PC-3 (cell line): ENCODE data around the gene SOX4. TPM values are rescaled to one million over a fixed set of nuclear protein-coding genes. Genes with fewer than 3 reads are reported as not detected.

Experiments used
- ATAC-seq: fragments of 200-7000 bp; cut with Tn5 transposase; 2 replicates; pipeline ENCODE4 v1.9.1; 2020; ENCODE audit warnings: mild to moderate bottlenecking, moderate library complexity
- BruUV-seq: library from RNA; stranded (reverse); fragments of 400-500 nt; replicated peaks from 2 replicates; lab custom pipeline; 2021; lab: Mats Ljungman, UMichigan
- CTCF ChIA-PET: fragments of 300-600 bp; sonication (Branson Sonifier 250); formaldehyde crosslinking; loops from one replicate; lab custom pipeline; 2022; ENCODE audit warnings: antibody characterized with exemption; lab: Charles Lee
- POLR2A ChIA-PET: fragments of 300-600 bp; sonication (Branson Sonifier 250); formaldehyde crosslinking; loops from one replicate; lab custom pipeline; 2022; ENCODE audit warnings: antibody characterized with exemption; ENCODE audit not compliant: unreplicated experiment; lab: Charles Lee
- DNase-seq: peaks from one replicate; pipeline ENCODE4 v3.0.0-alpha.2; 2015
- H2AFZ ChIP-seq: fragments of 300-600 bp; sonication (generic); 2 replicates; pipeline ENCODE4 v1.6.0; 2016; ENCODE audit warnings: antibody characterized with exemption, low read length
- H3F3A ChIP-seq: fragments of 300-600 bp; sonication (generic); one replicate; pipeline ENCODE4 v1.6.0; 2017; ENCODE audit warnings: antibody characterized with exemption, low read length, control low read depth, mild to moderate bottlenecking; ENCODE audit not compliant: unreplicated experiment
- H3K27ac ChIP-seq: fragments of 300-600 bp; sonication (generic); 2 replicates; pipeline ENCODE4 v1.5.1; 2016; ENCODE audit warnings: mild to moderate bottlenecking, low read length
- H3K27me3 ChIP-seq: fragments of 300-600 bp; sonication (generic); 2 replicates; pipeline ENCODE4 v1.6.1; 2016; ENCODE audit warnings: low read length, mixed read lengths
- H3K36me3 ChIP-seq: fragments of 300-600 bp; sonication (generic); 2 replicates; pipeline ENCODE4 v1.6.1; 2016; ENCODE audit warnings: low read depth, mixed run types, low read length, mixed read lengths
- H3K4me1 ChIP-seq: fragments of 300-600 bp; sonication (generic); 2 replicates; pipeline ENCODE4 v1.5.1; 2016; ENCODE audit warnings: low read length; ENCODE audit not compliant: insufficient read depth
- H3K4me2 ChIP-seq: fragments of 300-600 bp; sonication (generic); 2 replicates; pipeline ENCODE4 v1.6.0; 2016; ENCODE audit warnings: low read length
- H3K4me3 ChIP-seq: fragments of 300-600 bp; sonication (generic); 2 replicates; pipeline ENCODE4 v1.5.1; 2016; ENCODE audit warnings: mild to moderate bottlenecking, low read length, mixed read lengths
- H3K79me2 ChIP-seq: fragments of 300-600 bp; sonication (generic); 2 replicates; pipeline ENCODE4 v1.6.1; 2017; ENCODE audit warnings: low read length, mixed read lengths
- H3K9ac ChIP-seq: fragments of 300-600 bp; sonication (generic); 2 replicates; pipeline ENCODE4 v1.6.0; 2016; ENCODE audit warnings: mild to moderate bottlenecking, low read length
- H3K9me2 ChIP-seq: fragments of 300-600 bp; sonication (generic); replicated peaks from 2 replicates; pipeline ENCODE4 v1.6.1; 2016; ENCODE audit warnings: mixed run types, low read length, mixed read lengths
- H3K9me3 ChIP-seq: fragments of 300-600 bp; sonication (generic); 2 replicates; pipeline ENCODE4 v1.6.1; 2016; ENCODE audit warnings: low read length, mixed read lengths
- H4K20me1 ChIP-seq: fragments of 300-600 bp; sonication (generic); 2 replicates; pipeline ENCODE4 v1.6.1; 2016; ENCODE audit warnings: low read length, mixed read lengths
- EZH2 ChIP-seq: fragments of 300-600 bp; sonication (generic); IDR thresholded peaks from one replicate; pipeline ENCODE4 v1.6.1; 2017; ENCODE audit warnings: antibody characterized with exemption, mild to moderate bottlenecking, low read length; ENCODE audit not compliant: unreplicated experiment
- EZH2phosphoT487 ChIP-seq: fragments of 300-600 bp; sonication (generic); IDR thresholded peaks from 2 replicates; pipeline ENCODE4 v1.6.1; 2018; ENCODE audit warnings: mild to moderate bottlenecking, antibody characterized with exemption, low read length, borderline replicate concordance
- intact Hi-C: fragments of 100-400 bp; cut with micrococcal nuclease; formaldehyde crosslinking; loops from 2 replicates; pipeline ENCODE4 v1.9.0; 2023
- total RNA-seq: library from RNA; depleted of rRNA; stranded (reverse); fragments of >200 nt; gene quantifications from 2 replicates; pipeline ENCODE4 v1.2.3, GENCODE V29; 2014
- TF ChIP-seq, protein P1 (sequence below): fragments of 300-600 bp; sonication (generic); conservative IDR thresholded peaks from 2 replicates; pipeline ENCODE4 v1.5.1; 2017; ENCODE audit warnings: antibody characterized with exemption, low read depth, mild to moderate bottlenecking, low read length

Gene SOX4
- total RNA-seq, 1 experiment from 2014 or later, result 46.1 TPM

DNA sequence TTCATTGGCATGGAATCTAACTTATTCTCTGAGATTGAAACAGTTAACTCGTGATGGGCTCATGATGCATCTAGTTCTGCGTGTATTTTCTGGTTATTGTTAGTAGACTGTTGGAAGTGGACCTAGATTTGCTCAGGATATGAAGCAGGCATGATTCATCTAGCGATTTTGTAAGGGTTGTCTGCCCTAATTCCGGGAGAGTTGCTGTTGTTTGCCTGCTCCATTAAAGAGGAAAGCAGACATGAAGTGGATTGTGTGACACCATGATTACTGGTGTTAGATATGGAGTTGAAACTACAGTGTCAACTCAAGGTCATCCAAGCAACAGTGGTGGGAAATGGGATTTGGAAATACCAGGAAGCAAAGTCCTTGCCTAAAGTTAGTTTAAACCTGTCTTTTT, 41.0 kb downstream of the SOX4 start:
- peaks cover 4% of the 10 kb centered on the region for H3F3A ChIP-seq
- peak overlapping the region; percentile 50 for H3K4me2 ChIP-seq
- no peak overlapping the region for H3K4me3 ChIP-seq
- H3K36me3 ChIP-seq, result no peaks in the 10 kb centered on the region
- no peaks in the 10 kb centered on the region for H3K27me3 ChIP-seq
- H3K9ac ChIP-seq, result peak overlapping the region; percentile 68; the same call in 1 of the 2 replicates
- BruUV-seq, result no TSS peak
- H3K4me1 ChIP-seq, result peaks cover 17% of the 10 kb centered on the region
- CTCF ChIA-PET, result no interaction called here
- H3K79me2 ChIP-seq, result no peaks in the 10 kb centered on the region
- intact Hi-C loops, result loop anchor here (5.0 kb wide), 1 partner anchor 118 kb away; no protein-coding TSS in a partner anchor
- no peak overlapping the region for H2AFZ ChIP-seq
- POLR2A ChIA-PET, result interaction anchor here (0.5 kb wide), 1 partner anchor 125 kb away, joined by 6 read pairs; no protein-coding TSS in a partner anchor
- no peaks in the 10 kb centered on the region for H3K9me2 ChIP-seq
- DNase-seq (peak; percentile 93), ATAC-seq (peak; percentile 97)
- no peaks in the 10 kb centered on the region for H4K20me1 ChIP-seq
- TF ChIP-seq, protein P1, sequence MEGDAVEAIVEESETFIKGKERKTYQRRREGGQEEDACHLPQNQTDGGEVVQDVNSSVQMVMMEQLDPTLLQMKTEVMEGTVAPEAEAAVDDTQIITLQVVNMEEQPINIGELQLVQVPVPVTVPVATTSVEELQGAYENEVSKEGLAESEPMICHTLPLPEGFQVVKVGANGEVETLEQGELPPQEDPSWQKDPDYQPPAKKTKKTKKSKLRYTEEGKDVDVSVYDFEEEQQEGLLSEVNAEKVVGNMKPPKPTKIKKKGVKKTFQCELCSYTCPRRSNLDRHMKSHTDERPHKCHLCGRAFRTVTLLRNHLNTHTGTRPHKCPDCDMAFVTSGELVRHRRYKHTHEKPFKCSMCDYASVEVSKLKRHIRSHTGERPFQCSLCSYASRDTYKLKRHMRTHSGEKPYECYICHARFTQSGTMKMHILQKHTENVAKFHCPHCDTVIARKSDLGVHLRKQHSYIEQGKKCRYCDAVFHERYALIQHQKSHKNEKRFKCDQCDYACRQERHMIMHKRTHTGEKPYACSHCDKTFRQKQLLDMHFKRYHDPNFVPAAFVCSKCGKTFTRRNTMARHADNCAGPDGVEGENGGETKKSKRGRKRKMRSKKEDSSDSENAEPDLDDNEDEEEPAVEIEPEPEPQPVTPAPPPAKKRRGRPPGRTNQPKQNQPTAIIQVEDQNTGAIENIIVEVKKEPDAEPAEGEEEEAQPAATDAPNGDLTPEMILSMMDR, result no peak
- no peak for TF ChIP-seq EZH2
- no peak for TF ChIP-seq EZH2phosphoT487
- H3K9me3 ChIP-seq, result no peaks in the 10 kb centered on the region
- H3K27ac ChIP-seq, result peak overlapping the region; percentile 91

GRCh38 chr6:21636876-21637275, 43.3 kb downstream of the SOX4 start:
- ChIA-PET POLR2A (no interaction called here), CTCF (no interaction called here)
- H3K36me3 ChIP-seq, result no peaks in the 10 kb centered on the region
- intact Hi-C loops, result no loop called here
- no peaks in the 10 kb centered on the region for H4K20me1 ChIP-seq
- H3K4me3 ChIP-seq, result no peak overlapping the region
- ATAC-seq, result no peak
- H3K9ac ChIP-seq, result no peak overlapping the region
- no peaks in the 10 kb centered on the region for H3K79me2 ChIP-seq
- TF ChIP-seq EZH2phosphoT487 (no peak), EZH2 (no peak)
- TF ChIP-seq, protein P1, result no peak
- no TSS peak for BruUV-seq
- no peak for DNase-seq
- H3K9me2 ChIP-seq, result no peaks in the 10 kb centered on the region
- H3F3A ChIP-seq, result peaks cover 4% of the 10 kb centered on the region
- no peak overlapping the region for H3K4me2 ChIP-seq
- no peak overlapping the region for H3K27ac ChIP-seq
- H3K4me1 ChIP-seq, result peaks cover 17% of the 10 kb centered on the region
- H2AFZ ChIP-seq, result no peak overlapping the region
- H3K9me3 ChIP-seq, result no peaks in the 10 kb centered on the region
- H3K27me3 ChIP-seq, result no peaks in the 10 kb centered on the region

- no peaks in the 10 kb centered on the region for H3K36me3 ChIP-seq
- no peaks in the 10 kb centered on the region for H3K27me3 ChIP-seq
- no peak overlapping the region for H3K4me2 ChIP-seq
- BruUV-seq, result no TSS peak
- ChIA-PET POLR2A (no interaction called here), CTCF (no interaction called here)
- ATAC-seq, result no peak
- no peak overlapping the region for H2AFZ ChIP-seq
- H3F3A ChIP-seq, result no peaks in the 10 kb centered on the region
- H3K9me2 ChIP-seq, result no peaks in the 10 kb centered on the region
- intact Hi-C loops, result no loop called here
- no peak for DNase-seq
- H3K4me1 ChIP-seq, result peaks cover 7% of the 10 kb centered on the region
- TF ChIP-seq, protein P1, result no peak
- TF ChIP-seq EZH2phosphoT487, result no peak
- no peak for TF ChIP-seq EZH2
- H3K9me3 ChIP-seq, result no peaks in the 10 kb centered on the region
- H3K27ac ChIP-seq, result no peak overlapping the region
- no peak overlapping the region for H3K9ac ChIP-seq
- no peaks in the 10 kb centered on the region for H4K20me1 ChIP-seq
- no peak overlapping the region for H3K4me3 ChIP-seq
- H3K79me2 ChIP-seq, result no peaks in the 10 kb centered on the region
Observed at GRCh38 chr6:21639316-21639715, 45.8 kb downstream of the SOX4 start.
